DMS153 treated with DMSO at 0.1 percent for 48 hours (cell line): ENCODE data around the gene ZFP82.

Experiments used
- DNase-seq: peaks from one replicate; lab custom pipeline; 2025; ENCODE audit not compliant: unreplicated experiment; lab: John Stamatoyannopoulos, UW

Gene ZFP82

DNA sequence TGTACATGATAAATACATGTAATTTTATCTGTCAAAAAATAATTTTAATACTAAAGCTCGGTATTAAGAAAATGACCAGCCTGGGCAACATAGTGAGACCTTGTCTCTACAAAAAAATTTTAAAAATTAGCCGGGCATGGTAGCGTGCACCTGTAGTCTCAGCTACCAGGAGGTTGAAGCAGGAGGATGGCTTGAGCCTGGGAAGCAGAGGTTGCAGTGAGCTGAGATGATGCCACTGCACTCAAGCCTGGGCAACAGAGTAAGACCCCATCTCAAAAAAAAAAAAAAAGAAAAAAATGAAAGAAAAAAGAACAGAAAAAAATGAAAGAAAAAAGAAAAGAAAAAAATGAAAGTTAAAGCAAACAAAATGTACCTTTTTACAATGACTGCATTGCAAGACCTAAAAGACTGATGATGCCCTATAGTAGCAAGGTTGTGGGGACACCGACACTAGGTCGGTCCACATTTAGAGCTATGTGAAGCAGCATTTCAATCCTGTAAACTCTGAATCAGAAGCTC is 44.7 kb downstream of the ZFP82 start:
- DNase-seq: no peak

GRCh38 chr19:36371886-36372285 is 46.6 kb downstream of the ZFP82 start:
- no peak for DNase-seq

GRCh38 chr19:36363845-36364244 is 54.6 kb downstream of the ZFP82 start:
- no peak for DNase-seq
